Umbilical cord (tissue), 2 donors: ENCODE results near the gene HTR1D. TPM values are rescaled to one million over a fixed set of nuclear protein-coding genes. Genes with fewer than 3 reads are reported as not detected.
"Not testable (repeated sequence)": the region's sequence is repeated elsewhere in the genome, so short reads cannot be mapped to it uniquely, and the experiment has no call there.

ENCODE experiments used
- DNase-seq: peaks from one replicate; pipeline ENCODE4 v3.0.0-alpha.2; 2015; ENCODE audit warnings: low spot score
- total RNA-seq: library from RNA; depleted of rRNA; stranded (reverse); fragments of >200 nt; gene quantifications from one replicate; pipeline ENCODE4 v1.2.3, GENCODE V29; 2014; ENCODE audit warnings: low replicate concordance; ENCODE audit not compliant: insufficient read depth

The HTR1D gene
- total RNA-seq, 1 donor from 2014 or later = 1.4 TPM

- no peak for DNase-seq
These were observed 406 bp downstream of the HTR1D start for GRCh38 chr1:23216771-23217420.

- no peak for DNase-seq
These were observed 1.4 kb downstream of the HTR1D start for GRCh38 chr1:23215751-23216449.

- no peak for DNase-seq
These were observed 2.0 kb downstream of the HTR1D start for GRCh38 chr1:23215291-23215690.

- no peak for DNase-seq
These were observed 2.7 kb downstream of the HTR1D start for GRCh38 chr1:23214640-23215039.

GRCh38 chr1:23211955-23212354, 5.3 kb downstream of the HTR1D start:
- no peak for DNase-seq

GRCh38 chr1:23210963-23211362, 6.3 kb downstream of the HTR1D start:
- DNase-seq = no peak

GRCh38 chr1:23210351-23210785, 6.9 kb downstream of the HTR1D start:
- DNase-seq = no peak

- DNase-seq = no peak
These were observed 7.5 kb downstream of the HTR1D start for GRCh38 chr1:23209770-23210169.

- DNase-seq = no peak
These were observed 8.8 kb downstream of the HTR1D start for GRCh38 chr1:23208527-23208926.

GRCh38 chr1:23207733-23208132, 9.6 kb downstream of the HTR1D start:
- not testable (repeated sequence) for DNase-seq

GRCh38 chr1:23202263-23202749, 15.0 kb downstream of the HTR1D start:
- peak; percentile 72 for DNase-seq

GRCh38 chr1:23200883-23201282, 16.4 kb downstream of the HTR1D start:
- no peak for DNase-seq

- DNase-seq = no peak
These were observed 18.9 kb downstream of the HTR1D start for GRCh38 chr1:23198373-23198772.

GRCh38 chr1:23196627-23197328, 20.5 kb downstream of the HTR1D start:
- peak; percentile 63 for DNase-seq

- DNase-seq = no peak
These were observed 22.9 kb downstream of the HTR1D start for GRCh38 chr1:23194119-23194984.

GRCh38 chr1:23193391-23194118, 23.7 kb downstream of the HTR1D start:
- no peak for DNase-seq

GRCh38 chr1:23191199-23191598, 26.1 kb downstream of the HTR1D start:
- no peak for DNase-seq

GRCh38 chr1:23188936-23189452, 28.3 kb downstream of the HTR1D start:
- peak; percentile 48 for DNase-seq

GRCh38 chr1:23188434-23188884, 28.8 kb downstream of the HTR1D start:
- no peak for DNase-seq

GRCh38 chr1:23187637-23188036, 29.7 kb downstream of the HTR1D start:
- no peak for DNase-seq
